MCF 10A (cell line): ENCODE measurements around the gene ILDR1. TPM values are rescaled to one million over a fixed set of nuclear protein-coding genes. Genes with fewer than 3 reads are reported as not detected.
A peak's percentile ranks its signal among the peaks of the same experiment; 100 is the strongest.
"Not testable (repeated sequence)": the region's sequence is repeated elsewhere in the genome, so short reads cannot be mapped to it uniquely, and the experiment has no call there.

ENCODE experiments used
- BruUV-seq: library from RNA; stranded (reverse); fragments of 400-500 nt; replicated peaks from 2 replicates; lab custom pipeline; 2021; lab: Mats Ljungman, UMichigan
- CTCF ChIA-PET: fragments of 300-600 bp; sonication (Branson Sonifier 250); formaldehyde crosslinking; extraction: SDS; loops from one replicate; lab custom pipeline; 2021; ENCODE audit warnings: antibody characterized with exemption, inconsistent platforms; lab: Yijun Ruan, JAX
- POLR2A ChIA-PET: fragments of 300-600, 350-650 bp; sonication (Branson Sonifier 250); formaldehyde crosslinking; extraction: SDS; loops from one replicate; lab custom pipeline; 2020; ENCODE audit warnings: antibody characterized with exemption, inconsistent platforms; lab: Yijun Ruan, JAX
- DNase-seq: peaks from one replicate; pipeline ENCODE4 v3.0.0-alpha.2; 2018; ENCODE audit not compliant: unreplicated experiment
- H3K27ac Mint-ChIP-seq: one replicate; pipeline ENCODE4 v1.8.0; 2022; ENCODE audit warnings: mild to moderate bottlenecking, low read depth, mixed read lengths; ENCODE audit not compliant: unreplicated experiment
- H3K27me3 Mint-ChIP-seq: one replicate; pipeline ENCODE4 v1.8.0; 2022; ENCODE audit warnings: mixed read lengths; ENCODE audit not compliant: insufficient read depth, unreplicated experiment
- H3K36me3 Mint-ChIP-seq: one replicate; pipeline ENCODE4 v1.8.0; 2022; ENCODE audit warnings: mild to moderate bottlenecking, moderate library complexity, mixed read lengths; ENCODE audit not compliant: insufficient read depth, unreplicated experiment
- H3K4me1 Mint-ChIP-seq: one replicate; pipeline ENCODE4 v1.8.0; 2022; ENCODE audit warnings: mixed read lengths; ENCODE audit not compliant: insufficient read depth, unreplicated experiment
- H3K4me3 Mint-ChIP-seq: one replicate; pipeline ENCODE4 v1.8.0; 2022; ENCODE audit warnings: mild to moderate bottlenecking, moderate library complexity, mixed read lengths; ENCODE audit not compliant: unreplicated experiment
- H3K9me3 Mint-ChIP-seq: one replicate; pipeline ENCODE4 v1.8.0; 2022; ENCODE audit warnings: mixed read lengths; ENCODE audit not compliant: unreplicated experiment
- intact Hi-C: fragments of 100-400 bp; cut with micrococcal nuclease; formaldehyde crosslinking; loops from 2 replicates; pipeline ENCODE4 v1.14.1; 2022
- total RNA-seq: library from RNA; stranded (reverse); gene quantifications from 2 replicates; pipeline ENCODE4 v1.2.3, GENCODE V29; 2022
- TF ChIP-seq, protein P1 (sequence below): fragments of 200-600 bp; IDR thresholded peaks from one replicate; pipeline ENCODE4 v1.8.0; 2022; ENCODE audit warnings: antibody characterized with exemption, mild to moderate bottlenecking; ENCODE audit not compliant: unreplicated experiment

The ILDR1 gene
- total RNA-seq, 1 experiment from 2014 or later: 0.23 TPM

GRCh38 chr3:121943431-121943830 lies 78.6 kb downstream of the ILDR1 start:
- no peak for DNase-seq
- CTCF ChIA-PET: interaction anchor here (0.6 to 1.1 kb wide), 2 partner anchors 322 to 359 kb away, joined by 3 to 4 read pairs; no protein-coding TSS in a partner anchor
- H3K4me3 Mint-ChIP-seq: no peak overlapping the region
- BruUV-seq: no TSS peak
- TF ChIP-seq, protein P1, sequence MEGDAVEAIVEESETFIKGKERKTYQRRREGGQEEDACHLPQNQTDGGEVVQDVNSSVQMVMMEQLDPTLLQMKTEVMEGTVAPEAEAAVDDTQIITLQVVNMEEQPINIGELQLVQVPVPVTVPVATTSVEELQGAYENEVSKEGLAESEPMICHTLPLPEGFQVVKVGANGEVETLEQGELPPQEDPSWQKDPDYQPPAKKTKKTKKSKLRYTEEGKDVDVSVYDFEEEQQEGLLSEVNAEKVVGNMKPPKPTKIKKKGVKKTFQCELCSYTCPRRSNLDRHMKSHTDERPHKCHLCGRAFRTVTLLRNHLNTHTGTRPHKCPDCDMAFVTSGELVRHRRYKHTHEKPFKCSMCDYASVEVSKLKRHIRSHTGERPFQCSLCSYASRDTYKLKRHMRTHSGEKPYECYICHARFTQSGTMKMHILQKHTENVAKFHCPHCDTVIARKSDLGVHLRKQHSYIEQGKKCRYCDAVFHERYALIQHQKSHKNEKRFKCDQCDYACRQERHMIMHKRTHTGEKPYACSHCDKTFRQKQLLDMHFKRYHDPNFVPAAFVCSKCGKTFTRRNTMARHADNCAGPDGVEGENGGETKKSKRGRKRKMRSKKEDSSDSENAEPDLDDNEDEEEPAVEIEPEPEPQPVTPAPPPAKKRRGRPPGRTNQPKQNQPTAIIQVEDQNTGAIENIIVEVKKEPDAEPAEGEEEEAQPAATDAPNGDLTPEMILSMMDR: no peak
- no peaks in the 10 kb centered on the region for H3K36me3 Mint-ChIP-seq
- no peaks in the 10 kb centered on the region for H3K9me3 Mint-ChIP-seq
- intact Hi-C loops: no loop called here
- H3K27me3 Mint-ChIP-seq: no peaks in the 10 kb centered on the region
- no peak overlapping the region for H3K27ac Mint-ChIP-seq
- H3K4me1 Mint-ChIP-seq: peaks cover 5% of the 10 kb centered on the region
- POLR2A ChIA-PET: no interaction called here

DNA sequence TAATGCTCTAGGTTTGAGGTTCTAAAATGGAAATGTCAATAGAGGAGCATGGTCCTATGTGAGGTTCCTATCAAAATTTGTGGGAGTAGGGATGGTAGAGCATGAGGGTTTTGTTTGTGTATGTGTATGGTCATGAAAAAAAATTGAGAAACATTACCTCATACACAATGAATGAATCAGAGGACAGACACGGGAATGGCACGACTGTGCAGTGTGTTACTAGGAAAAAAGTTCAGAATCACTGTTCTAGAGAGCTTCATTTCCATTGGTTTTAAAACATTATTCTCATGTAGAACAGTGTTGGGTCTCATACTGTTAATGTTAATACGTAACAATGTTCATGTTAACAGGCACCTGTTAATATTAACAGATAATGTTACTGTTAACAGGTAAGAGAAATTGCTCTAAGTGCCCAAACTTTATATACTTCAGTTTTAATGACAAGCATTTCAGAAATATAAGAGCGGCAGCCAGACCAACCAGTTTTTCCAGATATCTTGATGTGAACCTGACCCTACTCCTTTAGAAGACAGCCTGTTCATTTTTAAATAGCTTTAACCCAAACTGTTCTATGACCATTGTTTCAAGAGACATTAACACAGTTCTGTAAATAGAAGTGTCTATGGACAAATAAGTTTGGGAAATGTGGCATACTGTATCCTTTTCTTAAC lies 79.8 kb downstream of the ILDR1 start:
- Mint-ChIP-seq H3K27me3 (no peaks in the 10 kb centered on the region), H3K9me3 (no peaks in the 10 kb centered on the region), H3K36me3 (no peaks in the 10 kb centered on the region), H3K4me3 (no peak overlapping the region), H3K4me1 (peaks cover 5% of the 10 kb centered on the region), H3K27ac (no peak overlapping the region)
- ChIA-PET CTCF (interaction anchor here (0.5 kb wide), 1 partner anchor 1870 kb away, joined by 3 read pairs; no protein-coding TSS in a partner anchor), POLR2A (no interaction called here)
- BruUV-seq: no TSS peak
- TF ChIP-seq, protein P1: no peak
- intact Hi-C loops: no loop called here
- DNase-seq: peak; percentile 8

DNA sequence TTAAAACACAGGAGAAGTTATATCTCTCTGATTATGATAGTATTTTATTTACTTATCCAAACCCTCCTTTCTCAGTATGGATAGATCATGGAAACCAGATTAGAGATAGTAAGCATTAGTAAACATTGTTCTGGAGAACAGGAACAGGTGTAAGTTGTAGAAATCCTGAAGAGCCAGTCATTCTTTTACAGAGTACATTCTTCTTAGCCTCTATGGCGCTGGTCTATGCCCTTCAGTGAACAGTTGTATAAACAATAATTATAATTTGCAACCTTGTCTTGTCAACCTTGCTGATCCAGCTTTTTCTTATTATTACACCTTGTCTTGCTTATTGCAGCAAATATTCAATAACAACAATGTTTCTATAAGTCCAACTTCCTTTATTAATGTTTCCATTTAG lies 80.5 kb downstream of the ILDR1 start:
- no peak for DNase-seq
- Mint-ChIP-seq H3K4me3 (no peak overlapping the region), H3K36me3 (no peaks in the 10 kb centered on the region), H3K27me3 (no peaks in the 10 kb centered on the region), H3K27ac (no peak overlapping the region), H3K9me3 (no peaks in the 10 kb centered on the region), H3K4me1 (peaks cover 5% of the 10 kb centered on the region)
- POLR2A ChIA-PET: interaction anchor here (0.7 kb wide), 1 partner anchor 63 kb away, joined by 3 read pairs; no protein-coding TSS in a partner anchor
- intact Hi-C loops: no loop called here
- no TSS peak for BruUV-seq
- CTCF ChIA-PET: interaction anchor here (0.6 to 0.9 kb wide), 2 partner anchors 43 to 54 kb away, joined by 3 read pairs; no protein-coding TSS in a partner anchor
- TF ChIP-seq, protein P1: no peak

DNA sequence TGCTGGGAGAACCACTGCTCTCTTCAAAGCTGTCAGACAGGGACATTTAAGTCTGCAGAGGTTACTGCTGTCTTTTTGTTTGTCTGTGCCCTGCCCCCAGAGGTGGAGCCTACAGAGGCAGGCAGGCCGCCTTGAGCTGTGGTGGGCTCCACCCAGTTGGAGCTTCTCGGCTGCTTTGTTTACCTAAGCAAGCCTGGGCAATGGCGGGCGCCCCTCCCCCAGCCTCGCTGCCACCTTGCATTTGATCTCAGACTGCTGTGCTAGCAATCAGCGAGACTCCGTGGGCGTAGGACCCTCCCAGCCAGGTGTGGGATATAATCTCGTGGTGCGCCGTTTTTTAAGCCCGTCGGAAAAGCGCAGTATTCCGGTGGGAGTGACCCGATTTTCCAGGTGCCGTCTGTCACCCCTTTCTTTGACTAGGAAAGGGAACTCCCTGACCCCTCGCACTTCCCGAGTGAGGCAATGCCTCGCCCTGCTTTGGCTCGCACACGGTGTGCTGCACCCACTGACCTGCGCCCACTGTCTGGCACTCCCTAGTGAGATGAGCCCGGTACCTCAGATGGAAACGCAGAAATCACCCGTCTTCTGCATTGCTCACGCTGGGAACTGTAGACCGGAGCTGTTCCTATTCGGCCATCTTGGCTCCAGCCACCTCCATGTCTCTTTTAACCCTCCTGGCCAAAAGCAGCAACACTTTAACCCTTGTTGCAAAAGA lies 83.7 kb downstream of the ILDR1 start:
- CTCF ChIA-PET, H3K4me1 Mint-ChIP-seq, H3K27me3 Mint-ChIP-seq, intact Hi-C loops, DNase-seq, H3K27ac Mint-ChIP-seq, H3K4me3 Mint-ChIP-seq, POLR2A ChIA-PET, BruUV-seq, H3K36me3 Mint-ChIP-seq, H3K9me3 Mint-ChIP-seq: not testable (repeated sequence)

Other genes starting within 250 kb of the ILDR1 start
- gene IQCB1, start 187.2 kb downstream of the ILDR1 start, total RNA-seq: 33.5 and 34.6 TPM in 2 replicates
- 2.5 and 2.7 TPM in 2 replicates for gene EAF2, start 187.0 kb downstream of the ILDR1 start, total RNA-seq
- 0.79 and 1.5 TPM in 2 replicates for gene SLC15A2, start 127.8 kb downstream of the ILDR1 start, total RNA-seq
- gene CD86, start 33.1 kb upstream of the ILDR1 start, total RNA-seq: not detected in 2 replicates
- gene CASR, start 161.4 kb upstream of the ILDR1 start, total RNA-seq: not detected in 2 replicates